Measurements from ENCODE around the gene OR51D1. TPM values are rescaled to one million over a fixed set of nuclear protein-coding genes. Genes with fewer than 3 reads are reported as not detected.

The OR51D1 gene
- polyA plus RNA-seq, 1 donor from 2014 or later = not detected

DNA sequence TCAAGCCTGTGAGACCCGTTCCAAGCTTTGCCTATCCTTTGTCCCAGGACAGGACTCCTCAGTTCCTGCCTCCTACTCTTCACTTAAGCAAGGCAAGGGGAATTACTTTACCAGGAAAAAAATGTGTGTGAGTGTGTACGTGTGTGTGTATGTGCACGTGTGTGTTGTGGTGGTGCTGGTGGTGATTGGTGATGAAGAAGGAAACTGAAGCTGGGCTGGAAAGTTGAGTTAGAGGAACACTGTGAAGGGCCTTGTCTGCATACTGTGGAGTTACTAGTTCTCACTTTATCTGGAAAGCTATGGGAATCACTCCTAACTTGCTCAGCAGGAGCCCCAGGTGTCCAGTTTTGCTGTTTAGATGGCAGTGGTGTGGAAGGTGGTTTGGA, 378 bp downstream of the OR51D1 start:
- Mint-ChIP-seq H3K4me3 (no peak overlapping the region), H3K27ac (no peak overlapping the region), H3K9me3 (peaks cover 0 to 2% (median 0%) of the 10 kb centered on the region in 3 donors), H3K4me1 (no peaks in the 10 kb centered on the region), H3K36me3 (peaks cover 1% of the 10 kb centered on the region), H3K27me3 (peaks cover 1% of the 10 kb centered on the region)

DNA sequence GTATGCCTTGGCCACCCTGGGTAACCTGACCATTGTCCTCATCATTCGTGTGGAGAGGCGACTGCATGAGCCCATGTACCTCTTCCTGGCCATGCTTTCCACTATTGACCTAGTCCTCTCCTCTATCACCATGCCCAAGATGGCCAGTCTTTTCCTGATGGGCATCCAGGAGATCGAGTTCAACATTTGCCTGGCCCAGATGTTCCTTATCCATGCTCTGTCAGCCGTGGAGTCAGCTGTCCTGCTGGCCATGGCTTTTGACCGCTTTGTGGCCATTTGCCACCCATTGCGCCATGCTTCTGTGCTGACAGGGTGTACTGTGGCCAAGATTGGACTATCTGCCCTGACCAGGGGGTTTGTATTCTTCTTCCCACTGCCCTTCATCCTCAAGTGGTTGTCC, 2.7 kb downstream of the OR51D1 start:
- H3K36me3 Mint-ChIP-seq = peaks cover 1% of the 10 kb centered on the region
- peaks cover under 1% of the 10 kb centered on the region for H3K27me3 Mint-ChIP-seq
- no peaks in the 10 kb centered on the region for H3K4me1 Mint-ChIP-seq
- peaks cover 0 to 2% (median 0%) of the 10 kb centered on the region in 3 donors for H3K9me3 Mint-ChIP-seq
- no peak overlapping the region for H3K27ac Mint-ChIP-seq
- no peak overlapping the region for H3K4me3 Mint-ChIP-seq

DNA sequence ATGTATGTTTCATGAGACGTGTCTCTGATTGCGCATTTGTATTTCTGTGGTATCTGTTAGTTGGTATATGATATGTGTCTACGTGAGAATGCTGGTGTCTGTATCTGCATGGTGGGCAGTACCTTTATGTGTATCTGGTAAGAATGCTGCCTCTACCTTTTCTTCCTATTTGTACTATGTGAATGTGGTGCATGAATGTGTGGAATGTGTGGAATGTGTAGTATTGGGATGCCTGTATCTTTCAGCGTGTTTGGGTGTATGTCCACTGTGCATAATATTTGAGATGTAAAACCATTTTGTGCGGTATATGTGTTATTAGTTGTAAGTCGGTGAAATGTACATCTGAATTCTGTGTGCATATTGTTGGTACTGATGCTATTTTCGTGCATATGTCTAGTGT, 4.2 kb downstream of the OR51D1 start:
- Mint-ChIP-seq H3K4me3 (no peak overlapping the region), H3K36me3 (peaks cover 1% of the 10 kb centered on the region), H3K27me3 (peaks cover 2% of the 10 kb centered on the region), H3K4me1 (no peaks in the 10 kb centered on the region), H3K9me3 (peaks cover 0 to 2% (median 0%) of the 10 kb centered on the region in 3 donors), H3K27ac (no peak overlapping the region)

DNA sequence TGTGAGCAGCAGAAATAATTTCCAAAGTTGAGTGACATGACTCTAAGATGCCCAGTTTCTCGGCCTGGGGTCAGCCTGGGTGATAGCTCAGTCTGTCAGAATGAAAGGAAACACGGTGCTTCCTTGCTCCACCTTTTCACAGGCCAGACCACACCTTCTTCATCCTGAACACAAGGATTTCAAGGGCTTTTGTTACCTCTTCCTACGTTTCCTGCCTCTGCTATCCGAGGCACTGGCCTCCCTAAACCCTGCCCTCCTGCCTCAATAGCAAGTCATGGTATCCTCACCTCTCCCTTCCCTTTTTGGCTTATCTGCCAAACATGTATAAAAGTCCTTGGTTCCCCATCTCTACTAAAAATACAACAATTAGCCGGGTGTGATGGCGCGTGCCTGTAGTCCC, 4.8 kb downstream of the OR51D1 start:
- Mint-ChIP-seq H3K4me3 (no peak overlapping the region), H3K27me3 (peaks cover 2% of the 10 kb centered on the region), H3K4me1 (no peaks in the 10 kb centered on the region), H3K27ac (no peak overlapping the region), H3K36me3 (peaks cover 1% of the 10 kb centered on the region), H3K9me3 (peaks cover 0 to 2% (median 0%) of the 10 kb centered on the region in 3 donors)

DNA sequence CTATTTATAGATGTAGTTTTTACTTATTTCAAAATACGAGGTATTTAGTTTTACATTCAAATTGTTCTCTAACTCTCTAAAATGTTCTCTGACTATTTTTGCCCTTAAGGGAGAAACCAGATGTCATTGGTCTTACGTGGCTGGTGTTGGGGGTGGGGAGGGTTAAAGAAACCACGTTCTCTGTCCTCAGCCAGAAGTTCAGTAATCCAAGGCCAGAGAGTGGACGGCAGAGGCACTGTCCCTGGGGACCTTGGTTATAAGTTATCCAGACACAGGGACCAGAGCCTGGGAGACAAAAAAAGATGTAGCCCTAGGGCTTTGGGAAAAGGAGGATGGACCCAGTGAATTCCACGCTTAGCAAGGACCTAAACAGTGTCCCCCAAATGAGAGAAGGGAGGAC, 5.8 kb downstream of the OR51D1 start:
- Mint-ChIP-seq H3K27ac (no peak overlapping the region), H3K4me1 (no peaks in the 10 kb centered on the region), H3K36me3 (peaks cover 1% of the 10 kb centered on the region), H3K27me3 (peaks cover 2% of the 10 kb centered on the region), H3K9me3 (peaks cover 0 to 2% (median 0%) of the 10 kb centered on the region in 3 donors), H3K4me3 (no peak overlapping the region)

DNA sequence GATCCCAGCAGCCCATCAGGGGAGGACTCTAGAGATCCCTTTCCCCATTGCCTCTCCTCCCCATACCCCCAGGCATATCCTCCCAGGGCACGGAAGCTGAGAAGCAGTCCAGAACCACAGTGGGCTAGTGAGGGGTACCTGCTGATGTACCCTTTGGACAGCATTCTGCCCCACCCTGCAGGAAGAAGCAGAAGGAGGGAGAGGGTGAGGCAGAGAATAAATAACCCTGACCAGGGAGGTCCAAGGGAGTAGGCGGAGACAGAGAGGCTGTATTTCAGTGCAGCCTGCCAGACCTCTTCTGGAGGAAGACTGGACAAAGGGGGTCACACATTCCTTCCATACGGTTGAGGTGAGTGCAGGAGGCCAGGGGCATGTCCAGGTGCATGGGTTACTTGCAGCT, 6.4 kb downstream of the OR51D1 start, which contains the start of gene OR51E1:
TSS of gene OR51E1 (plus strand) at position 301 of the 400 bp plus-strand sequence. CDS start 8,545 bp downstream, outside the sequence.
- Mint-ChIP-seq H3K27me3 (peaks cover 2% of the 10 kb centered on the region), H3K9me3 (peaks cover 0 to 2% (median 0%) of the 10 kb centered on the region in 3 donors), H3K4me3 (no peak within 1 kb of the TSS), H3K4me1 (no peaks in the 10 kb centered on the region), H3K27ac (no peak within 1 kb of the TSS), H3K36me3 (peaks cover 1% of the 10 kb centered on the region)

DNA sequence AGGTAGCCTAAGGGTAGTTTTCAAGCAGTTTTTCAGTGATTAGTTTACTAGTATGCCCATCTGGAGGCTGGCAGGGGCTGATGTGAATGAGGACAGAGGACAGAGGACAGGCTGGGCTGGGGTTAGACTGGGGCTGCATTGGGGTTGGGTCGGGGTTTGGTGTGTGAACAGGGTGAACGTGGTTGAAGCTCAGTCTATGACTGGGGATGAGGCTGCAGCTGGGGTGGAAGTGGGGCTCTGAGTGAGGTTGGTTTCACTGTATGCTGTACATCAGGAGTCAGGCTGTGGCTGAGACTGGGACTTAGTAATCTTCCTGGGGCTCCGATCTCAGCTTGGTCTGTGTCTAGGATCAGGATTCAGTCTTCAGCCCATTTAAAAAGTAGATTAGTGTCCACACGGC, 7.0 kb downstream of the OR51D1 start:
- Mint-ChIP-seq H3K27me3 (peaks cover 2% of the 10 kb centered on the region), H3K4me3 (no peak overlapping the region), H3K36me3 (peaks cover 1% of the 10 kb centered on the region), H3K27ac (no peak overlapping the region), H3K4me1 (no peaks in the 10 kb centered on the region), H3K9me3 (peaks cover 0 to 4% (median 0%) of the 10 kb centered on the region in 3 donors)

DNA sequence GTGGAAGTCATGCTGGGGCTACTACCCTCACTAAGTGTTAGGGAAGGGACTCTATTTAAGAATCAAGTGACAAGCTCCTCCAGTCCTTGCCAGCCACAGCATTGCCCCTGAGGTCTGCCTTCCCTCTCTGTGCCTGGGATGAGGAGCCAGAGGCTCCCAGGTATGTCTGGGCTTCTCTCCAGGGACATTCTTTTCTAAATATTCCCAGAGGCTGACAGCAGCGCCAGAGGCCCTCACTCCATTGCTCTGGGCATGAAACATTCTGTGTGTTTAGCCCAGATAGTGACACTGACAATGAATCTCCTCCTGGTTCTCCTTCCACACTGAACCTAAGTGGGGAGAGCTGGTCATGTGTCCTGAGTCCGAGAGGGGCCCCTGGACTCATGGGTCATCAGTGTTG, 8.7 kb downstream of the OR51D1 start:
- peaks cover 1% of the 10 kb centered on the region for H3K36me3 Mint-ChIP-seq
- H3K27ac Mint-ChIP-seq = no peak overlapping the region
- H3K4me3 Mint-ChIP-seq = no peak overlapping the region
- no peaks in the 10 kb centered on the region for H3K4me1 Mint-ChIP-seq
- peaks cover 0 to 2% (median 0%) of the 10 kb centered on the region in 3 donors for H3K9me3 Mint-ChIP-seq
- peaks cover 2% of the 10 kb centered on the region for H3K27me3 Mint-ChIP-seq

DNA sequence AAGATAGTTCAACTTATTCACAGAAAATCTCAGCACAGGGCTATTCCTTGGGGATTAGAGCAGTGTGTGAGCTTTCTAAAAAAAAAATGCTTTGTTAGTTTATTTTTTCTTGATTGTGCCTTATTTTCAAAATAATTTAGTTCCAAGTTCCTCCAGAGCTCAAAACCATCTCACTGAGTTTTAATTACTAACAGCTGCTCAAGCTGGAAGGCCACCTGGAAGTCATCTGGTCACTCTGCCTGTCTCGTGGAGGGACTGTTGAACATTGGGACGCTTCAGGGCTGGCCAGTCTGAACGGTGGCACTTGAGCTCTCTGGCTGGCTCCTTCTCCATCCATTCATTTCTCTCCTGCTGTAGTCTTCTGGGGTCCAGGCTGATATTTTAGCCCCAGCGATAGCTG, 10.5 kb downstream of the OR51D1 start:
- Mint-ChIP-seq H3K4me3 (no peak overlapping the region), H3K36me3 (no peaks in the 10 kb centered on the region), H3K27ac (no peak overlapping the region), H3K27me3 (peaks cover 2% of the 10 kb centered on the region), H3K4me1 (no peaks in the 10 kb centered on the region), H3K9me3 (peaks cover 0 to 2% (median 0%) of the 10 kb centered on the region in 3 donors)

DNA sequence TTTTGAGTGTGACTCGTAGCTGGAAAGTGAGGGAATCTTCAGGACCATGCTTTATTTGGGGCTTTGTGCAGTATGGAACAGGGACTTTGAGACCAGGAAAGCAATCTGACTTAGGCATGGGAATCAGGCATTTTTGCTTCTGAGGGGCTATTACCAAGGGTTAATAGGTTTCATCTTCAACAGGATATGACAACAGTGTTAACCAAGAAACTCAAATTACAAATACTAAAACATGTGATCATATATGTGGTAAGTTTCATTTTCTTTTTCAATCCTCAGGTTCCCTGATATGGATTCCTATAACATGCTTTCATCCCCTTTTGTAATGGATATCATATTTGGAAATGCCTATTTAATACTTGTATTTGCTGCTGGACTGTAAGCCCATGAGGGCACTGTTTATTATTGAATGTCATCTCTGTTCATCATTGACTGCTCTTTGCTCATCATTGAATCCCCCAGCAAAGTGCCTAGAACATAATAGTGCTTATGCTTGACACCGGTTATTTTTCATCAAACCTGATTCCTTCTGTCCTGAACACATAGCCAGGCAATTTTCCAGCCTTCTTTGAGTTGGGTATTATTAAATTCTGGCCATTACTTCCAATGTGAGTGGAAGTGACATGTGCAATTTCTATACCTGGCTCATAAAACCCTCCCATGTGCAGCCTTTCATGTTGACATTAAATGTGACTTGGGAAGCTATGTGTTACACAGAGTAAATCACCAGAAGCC, 17.5 kb downstream of the OR51D1 start:
- Mint-ChIP-seq H3K9me3 (no peaks in the 10 kb centered on the region), H3K4me1 (no peaks in the 10 kb centered on the region), H3K27me3 (peaks cover 7% of the 10 kb centered on the region), H3K27ac (no peak overlapping the region), H3K36me3 (no peaks in the 10 kb centered on the region), H3K4me3 (no peak overlapping the region)

DNA sequence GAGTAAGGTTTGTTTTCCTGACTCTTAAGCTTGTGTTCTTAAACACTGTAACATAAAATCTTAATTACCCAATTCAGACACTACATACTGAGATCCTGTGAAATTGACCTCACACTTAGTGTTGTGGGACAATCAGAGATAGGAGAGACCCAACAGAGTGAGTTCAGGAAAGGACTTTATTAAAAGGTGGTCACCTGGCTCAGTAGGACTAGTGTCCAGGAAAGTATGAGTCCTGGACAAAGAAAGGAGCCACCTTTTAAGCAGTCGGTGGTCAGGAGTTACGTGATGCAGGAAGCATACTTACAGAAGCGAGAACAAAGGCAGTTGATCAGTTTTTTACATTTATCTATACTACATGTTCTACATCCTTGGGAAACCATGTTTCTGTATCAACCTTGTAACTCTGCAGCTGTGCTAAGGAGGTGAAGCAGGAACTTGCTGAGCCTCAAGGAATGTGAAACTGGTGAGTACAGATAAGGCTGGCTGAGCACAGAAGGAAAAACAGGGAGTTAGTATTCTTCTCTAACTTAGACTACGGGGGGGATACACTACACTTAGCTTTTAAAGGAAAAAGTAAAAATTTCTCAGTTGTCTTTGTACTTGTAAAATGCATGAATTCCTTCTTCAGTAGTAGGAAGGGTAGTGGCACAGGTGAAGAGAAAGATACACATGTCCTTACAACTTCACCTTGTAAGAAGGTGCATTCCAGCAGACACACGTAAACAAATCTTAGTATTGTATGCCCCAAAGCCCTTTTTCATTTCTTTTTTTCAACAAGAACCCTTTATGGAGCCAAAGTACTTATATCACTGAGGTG, 21.6 kb downstream of the OR51D1 start:
- Mint-ChIP-seq H3K36me3 (no peaks in the 10 kb centered on the region), H3K4me1 (no peaks in the 10 kb centered on the region), H3K27me3 (peaks cover 11% of the 10 kb centered on the region), H3K27ac (no peak overlapping the region), H3K9me3 (no peaks in the 10 kb centered on the region), H3K4me3 (no peak overlapping the region)

DNA sequence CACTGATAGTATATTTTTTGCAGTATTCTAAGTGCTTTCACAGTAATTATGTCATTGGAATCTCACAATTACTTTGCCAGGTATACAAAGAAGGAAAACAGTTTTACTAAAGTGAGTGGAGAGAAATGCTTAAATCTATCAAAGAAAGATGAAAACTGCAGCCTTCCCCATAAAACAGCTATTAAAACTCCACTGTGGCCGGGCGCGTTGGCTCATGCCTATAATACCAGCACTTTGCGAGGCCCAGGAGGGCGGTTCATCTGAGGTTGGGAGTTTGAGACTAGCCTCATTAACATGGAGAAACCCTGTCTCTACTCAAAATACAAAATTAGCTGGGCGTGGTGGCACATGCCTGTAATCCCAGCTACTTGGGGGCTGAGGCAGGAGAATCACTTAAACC, 25.6 kb downstream of the OR51D1 start:
- H3K27ac Mint-ChIP-seq = no peak overlapping the region
- no peaks in the 10 kb centered on the region for H3K4me1 Mint-ChIP-seq
- peaks cover 0 to 1% (median 0%) of the 10 kb centered on the region in 3 donors for H3K9me3 Mint-ChIP-seq
- peaks cover 6% of the 10 kb centered on the region for H3K27me3 Mint-ChIP-seq
- no peaks in the 10 kb centered on the region for H3K36me3 Mint-ChIP-seq
- no peak overlapping the region for H3K4me3 Mint-ChIP-seq

DNA sequence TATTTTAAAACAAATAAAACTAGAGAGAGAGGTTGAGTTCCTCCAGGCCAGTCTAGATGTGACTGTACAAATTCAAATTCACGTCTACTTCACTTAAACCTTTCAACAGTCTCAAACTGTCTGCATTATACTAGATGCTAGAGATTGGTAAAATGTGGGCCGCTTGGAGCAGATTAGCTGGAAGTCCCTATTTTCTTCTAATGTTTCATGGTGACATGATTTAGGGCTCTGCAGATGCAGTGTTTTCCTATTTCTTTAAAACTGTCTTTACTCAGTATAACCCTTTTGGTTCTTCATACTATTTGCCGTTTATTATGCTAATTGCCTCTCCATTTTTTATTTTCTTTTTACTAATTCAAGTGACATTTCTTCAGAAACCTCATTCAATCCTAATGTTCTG, 26.9 kb downstream of the OR51D1 start:
- no peak overlapping the region for H3K27ac Mint-ChIP-seq
- peaks cover 0 to 1% (median 0%) of the 10 kb centered on the region in 3 donors for H3K9me3 Mint-ChIP-seq

DNA sequence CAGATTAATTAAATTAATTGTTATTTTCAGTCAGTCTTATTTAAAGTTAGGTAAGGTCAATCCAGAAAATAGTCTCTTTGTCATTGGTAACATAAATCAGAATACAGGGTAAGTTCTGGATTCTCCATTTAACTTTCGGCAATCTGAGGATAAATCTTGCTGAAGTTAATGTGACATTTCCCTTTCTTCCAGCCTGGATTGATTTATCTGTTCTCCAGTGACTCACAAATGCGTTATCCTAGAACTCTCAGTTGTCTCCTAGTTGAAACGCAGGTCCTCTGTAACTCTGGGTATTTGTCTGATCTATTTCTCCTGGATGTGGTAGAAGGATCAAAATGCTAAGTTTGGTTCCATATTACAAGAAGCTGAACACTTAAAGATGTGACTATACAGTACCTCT, 27.5 kb downstream of the OR51D1 start:
- Mint-ChIP-seq H3K27me3 (peaks cover 5% of the 10 kb centered on the region), H3K27ac (no peak overlapping the region), H3K9me3 (peaks cover 0 to 1% (median 0%) of the 10 kb centered on the region in 3 donors), H3K36me3 (no peaks in the 10 kb centered on the region), H3K4me3 (no peak overlapping the region), H3K4me1 (no peaks in the 10 kb centered on the region)

More for the DNA sequence above, 26.9 kb downstream of the OR51D1 start:
- Mint-ChIP-seq H3K36me3 (no peaks in the 10 kb centered on the region), H3K4me1 (no peaks in the 10 kb centered on the region), H3K27me3 (peaks cover 5% of the 10 kb centered on the region), H3K4me3 (no peak overlapping the region)

DNA sequence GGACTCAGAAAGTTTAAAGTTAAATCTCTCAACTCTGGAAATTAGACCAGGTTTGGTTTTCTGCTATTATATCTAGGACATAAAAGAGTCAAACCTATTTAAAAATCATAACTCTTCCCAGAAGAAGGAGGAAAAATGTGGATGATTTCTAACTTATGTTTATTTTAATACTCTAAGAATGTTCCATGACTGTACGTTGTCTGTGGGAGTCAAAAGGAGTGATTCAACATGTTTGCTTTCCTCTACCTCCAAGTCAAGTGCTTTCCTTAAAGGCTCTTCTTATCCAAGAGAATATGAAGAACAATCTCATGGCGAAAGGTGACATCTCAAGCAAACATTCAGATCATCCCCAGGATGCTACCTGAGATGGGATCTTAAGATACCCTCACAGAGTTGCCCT, 28.1 kb downstream of the OR51D1 start:
- Mint-ChIP-seq H3K36me3 (no peaks in the 10 kb centered on the region), H3K4me3 (no peak overlapping the region), H3K27me3 (peaks cover 5% of the 10 kb centered on the region), H3K4me1 (no peaks in the 10 kb centered on the region), H3K9me3 (peaks cover 0 to 1% (median 0%) of the 10 kb centered on the region in 3 donors), H3K27ac (no peak overlapping the region)

All from IgD-negative memory B cell (primary cell).